WERI-Rb-1 (cell line): Measurements from ENCODE around the gene MYL6B.

Experiments used
- DNase-seq: peaks from one replicate; pipeline ENCODE4 v3.0.0-alpha.2; 2020
- H3K27ac ChIP-seq: fragments of 250-450 bp; sonication (Bioruptor Pico); 2 replicates; pipeline ENCODE4 v1.5.1; 2020; ENCODE audit warnings: mild to moderate bottlenecking, moderate library complexity
- H3K27me3 ChIP-seq: fragments of 250-450 bp; sonication (Bioruptor Pico); 2 replicates; pipeline ENCODE4 v1.5.1; 2021; ENCODE audit warnings: mild to moderate bottlenecking, low read depth, moderate library complexity; ENCODE audit not compliant: insufficient read depth, severe bottlenecking
- H3K36me3 ChIP-seq: fragments of 250-450 bp; sonication (Bioruptor Pico); 2 replicates; pipeline ENCODE4 v1.5.1; 2020; ENCODE audit warnings: mild to moderate bottlenecking, moderate library complexity
- H3K4me3 ChIP-seq: 2 replicates; pipeline ENCODE4 v1.5.1; 2011; ENCODE audit warnings: low read depth, mild to moderate bottlenecking, control low read depth, low read length
- H3K9me3 ChIP-seq: fragments of 250-450 bp; sonication (Bioruptor Pico); 2 replicates; pipeline ENCODE4 v1.5.1; 2021; ENCODE audit warnings: mild to moderate bottlenecking, moderate library complexity; ENCODE audit not compliant: severe bottlenecking
- TF ChIP-seq, protein P1 (sequence below): IDR thresholded peaks from 2 replicates; pipeline ENCODE4 v1.5.1; 2011; ENCODE audit warnings: low read depth, mild to moderate bottlenecking, control low read depth, inconsistent platforms, low read length

The MYL6B gene

GRCh38 chr12:56165369-56165768 lies 13.0 kb downstream of the MYL6B start:
- Histone ChIP-seq H3K9me3 (no peaks in the 10 kb centered on the region), H3K4me3 (no peak overlapping the region), H3K27me3 (no peaks in the 10 kb centered on the region), H3K27ac (no peak overlapping the region), H3K36me3 (peaks cover 96% of the 10 kb centered on the region)
- TF ChIP-seq, protein P1, sequence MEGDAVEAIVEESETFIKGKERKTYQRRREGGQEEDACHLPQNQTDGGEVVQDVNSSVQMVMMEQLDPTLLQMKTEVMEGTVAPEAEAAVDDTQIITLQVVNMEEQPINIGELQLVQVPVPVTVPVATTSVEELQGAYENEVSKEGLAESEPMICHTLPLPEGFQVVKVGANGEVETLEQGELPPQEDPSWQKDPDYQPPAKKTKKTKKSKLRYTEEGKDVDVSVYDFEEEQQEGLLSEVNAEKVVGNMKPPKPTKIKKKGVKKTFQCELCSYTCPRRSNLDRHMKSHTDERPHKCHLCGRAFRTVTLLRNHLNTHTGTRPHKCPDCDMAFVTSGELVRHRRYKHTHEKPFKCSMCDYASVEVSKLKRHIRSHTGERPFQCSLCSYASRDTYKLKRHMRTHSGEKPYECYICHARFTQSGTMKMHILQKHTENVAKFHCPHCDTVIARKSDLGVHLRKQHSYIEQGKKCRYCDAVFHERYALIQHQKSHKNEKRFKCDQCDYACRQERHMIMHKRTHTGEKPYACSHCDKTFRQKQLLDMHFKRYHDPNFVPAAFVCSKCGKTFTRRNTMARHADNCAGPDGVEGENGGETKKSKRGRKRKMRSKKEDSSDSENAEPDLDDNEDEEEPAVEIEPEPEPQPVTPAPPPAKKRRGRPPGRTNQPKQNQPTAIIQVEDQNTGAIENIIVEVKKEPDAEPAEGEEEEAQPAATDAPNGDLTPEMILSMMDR, result no peak
- no peak for DNase-seq

GRCh38 chr12:56169229-56169759 lies 16.9 kb downstream of the MYL6B start:
- no peak overlapping the region for H3K27ac ChIP-seq
- H3K36me3 ChIP-seq, result peaks cover 97% of the 10 kb centered on the region
- H3K4me3 ChIP-seq, result no peak overlapping the region
- no peak for DNase-seq
- TF ChIP-seq, protein P1, result no peak
- no peaks in the 10 kb centered on the region for H3K27me3 ChIP-seq
- H3K9me3 ChIP-seq, result no peaks in the 10 kb centered on the region

GRCh38 chr12:56172839-56173238 lies 20.5 kb downstream of the MYL6B start:
- TF ChIP-seq, protein P1, result no peak
- H3K27ac ChIP-seq, result no peak overlapping the region
- no peaks in the 10 kb centered on the region for H3K27me3 ChIP-seq
- DNase-seq, result no peak
- H3K36me3 ChIP-seq, result peaks cover 94% of the 10 kb centered on the region
- H3K4me3 ChIP-seq, result no peak overlapping the region
- H3K9me3 ChIP-seq, result no peaks in the 10 kb centered on the region

GRCh38 chr12:56178347-56178746 lies 26.0 kb downstream of the MYL6B start:
- no peak for DNase-seq
- Histone ChIP-seq H3K27me3 (no peaks in the 10 kb centered on the region), H3K36me3 (peaks cover 90% of the 10 kb centered on the region), H3K27ac (no peak overlapping the region), H3K9me3 (no peaks in the 10 kb centered on the region), H3K4me3 (no peak overlapping the region)
- TF ChIP-seq, protein P1, result no peak

- no peaks in the 10 kb centered on the region for H3K27me3 ChIP-seq
- H3K36me3 ChIP-seq, result peaks cover 59% of the 10 kb centered on the region
- no peak for DNase-seq
- H3K27ac ChIP-seq, result no peak overlapping the region
- TF ChIP-seq, protein P1, result no peak
- H3K9me3 ChIP-seq, result no peaks in the 10 kb centered on the region
- no peak overlapping the region for H3K4me3 ChIP-seq
Measured at GRCh38 chr12:56186957-56187356, 34.6 kb downstream of the MYL6B start.

GRCh38 chr12:56188131-56188777 lies 35.9 kb downstream of the MYL6B start:
- Histone ChIP-seq H3K36me3 (peaks cover 48% of the 10 kb centered on the region), H3K27me3 (no peaks in the 10 kb centered on the region), H3K4me3 (peak overlapping the region; percentile 87), H3K9me3 (no peaks in the 10 kb centered on the region), H3K27ac (peak overlapping the region; percentile 93)
- TF ChIP-seq, protein P1, result no peak
- no peak for DNase-seq
